Nephron progenitor cell (in vitro differentiated cells): ENCODE measurements around the gene CYP26A1.

ENCODE experiments used
- DNase-seq: peaks from one replicate; pipeline ENCODE4 v3.0.0; 2021
- H3K27ac Mint-ChIP-seq: 2 replicates; pipeline ENCODE4 v1.8.0; 2021; ENCODE audit warnings: mild to moderate bottlenecking, moderate library complexity, mixed read lengths
- H3K27me3 Mint-ChIP-seq: 2 replicates; pipeline ENCODE4 v1.8.0; 2021; ENCODE audit warnings: mild to moderate bottlenecking, low read depth, mixed read lengths; ENCODE audit not compliant: poor library complexity
- H3K36me3 Mint-ChIP-seq: 2 replicates; pipeline ENCODE4 v1.8.0; 2021; ENCODE audit warnings: low read depth, mixed read lengths
- H3K4me1 Mint-ChIP-seq: 2 replicates; pipeline ENCODE4 v1.8.0; 2021; ENCODE audit warnings: mixed read lengths
- H3K4me3 Mint-ChIP-seq: 2 replicates; pipeline ENCODE4 v1.8.0; 2021; ENCODE audit warnings: mild to moderate bottlenecking, moderate library complexity, mixed read lengths
- H3K9me3 Mint-ChIP-seq: 2 replicates; pipeline ENCODE4 v1.8.0; 2021; ENCODE audit warnings: mild to moderate bottlenecking, moderate library complexity, mixed read lengths
- TF ChIP-seq, protein P1 (sequence below): fragments of 200-600 bp; sonication (generic); IDR thresholded peaks from 2 replicates; pipeline ENCODE4 v1.5.0; 2021; ENCODE audit warnings: antibody characterized with exemption

The CYP26A1 gene

DNA sequence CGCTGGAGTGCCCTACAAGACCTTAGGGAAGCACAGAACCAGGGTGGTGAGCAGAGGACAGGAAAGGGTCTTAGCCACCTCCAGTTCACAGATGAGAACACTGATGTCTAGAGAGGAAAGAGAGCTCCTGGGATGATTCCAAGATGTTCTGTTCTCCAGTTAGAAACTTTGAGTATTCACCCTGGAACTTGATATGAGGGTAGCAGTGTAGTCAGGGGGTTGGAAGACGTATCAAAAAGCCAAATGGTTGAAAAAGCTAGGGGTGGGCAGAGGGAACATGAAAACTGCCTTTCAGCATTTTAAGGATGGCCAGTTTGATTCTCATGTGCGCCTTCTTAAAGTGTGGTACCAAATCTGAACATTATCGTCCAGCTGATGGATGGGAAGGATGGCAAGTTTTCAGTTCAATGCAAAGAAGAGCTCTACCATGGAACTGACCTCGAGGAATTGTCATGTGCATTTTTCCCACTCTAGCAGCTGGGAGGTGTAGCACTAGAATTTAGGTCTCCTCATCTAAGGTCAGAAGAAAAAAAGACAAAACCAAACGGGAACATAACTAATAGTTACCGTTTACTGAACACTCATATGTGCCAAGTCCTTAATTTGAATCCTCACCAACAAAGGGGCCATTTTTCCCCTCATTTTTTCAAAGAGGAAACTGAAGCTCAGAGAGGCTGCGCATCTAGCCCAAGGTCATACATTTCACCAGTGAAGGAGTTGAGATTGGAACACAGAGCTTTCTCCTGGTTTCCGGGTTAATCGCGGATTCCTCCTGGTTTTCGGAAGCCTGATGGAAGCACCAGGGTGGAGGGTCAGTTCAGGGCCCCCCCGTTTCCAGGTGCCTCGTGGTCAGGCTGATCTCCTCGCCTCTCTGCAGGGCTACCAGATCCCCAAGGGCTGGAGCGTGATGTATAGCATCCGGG, 6.0 kb upstream of the CYP26A1 start:
- H3K27me3 Mint-ChIP-seq, result peaks cover 100% of the 10 kb centered on the region

DNA sequence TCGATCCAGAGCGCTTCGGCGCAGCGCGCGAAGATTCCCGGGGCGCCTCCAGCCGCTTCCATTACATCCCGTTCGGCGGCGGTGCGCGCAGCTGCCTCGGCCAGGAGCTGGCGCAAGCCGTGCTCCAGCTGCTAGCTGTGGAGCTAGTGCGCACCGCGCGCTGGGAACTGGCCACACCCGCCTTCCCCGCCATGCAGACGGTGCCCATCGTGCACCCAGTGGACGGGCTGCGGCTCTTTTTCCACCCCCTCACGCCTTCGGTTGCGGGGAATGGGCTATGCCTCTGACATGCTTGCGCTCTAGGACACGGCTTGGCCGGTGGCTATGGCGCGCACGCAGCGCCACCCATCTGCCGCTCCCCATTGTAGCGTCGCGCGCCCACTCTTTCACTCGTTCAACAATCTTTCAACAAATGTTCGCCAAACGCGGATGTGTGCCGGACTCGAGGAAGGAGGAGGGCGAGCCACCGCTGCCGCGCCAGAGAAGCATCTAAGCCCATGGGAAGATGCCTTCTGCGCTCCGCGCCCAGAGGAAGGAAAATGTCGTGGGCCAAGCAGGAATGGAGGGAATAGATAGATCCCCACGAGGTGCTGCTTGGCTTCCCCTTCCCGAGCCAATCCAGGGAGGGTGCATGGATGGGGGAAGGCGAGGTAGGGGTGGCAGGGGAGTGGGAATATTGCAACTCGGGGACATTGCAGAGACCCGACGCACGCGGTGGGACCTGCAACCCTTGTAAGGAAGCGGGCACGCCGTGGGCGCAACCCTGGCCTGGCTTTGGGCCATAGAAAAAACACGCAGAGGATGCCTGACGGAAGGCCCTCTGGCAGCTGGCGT, 5.1 kb upstream of the CYP26A1 start:
- peaks cover 53% of the 10 kb centered on the region for H3K4me1 Mint-ChIP-seq
- H3K9me3 Mint-ChIP-seq, result peaks cover 3% of the 10 kb centered on the region
- H3K27ac Mint-ChIP-seq, result no peak overlapping the region
- TF ChIP-seq, protein P1, sequence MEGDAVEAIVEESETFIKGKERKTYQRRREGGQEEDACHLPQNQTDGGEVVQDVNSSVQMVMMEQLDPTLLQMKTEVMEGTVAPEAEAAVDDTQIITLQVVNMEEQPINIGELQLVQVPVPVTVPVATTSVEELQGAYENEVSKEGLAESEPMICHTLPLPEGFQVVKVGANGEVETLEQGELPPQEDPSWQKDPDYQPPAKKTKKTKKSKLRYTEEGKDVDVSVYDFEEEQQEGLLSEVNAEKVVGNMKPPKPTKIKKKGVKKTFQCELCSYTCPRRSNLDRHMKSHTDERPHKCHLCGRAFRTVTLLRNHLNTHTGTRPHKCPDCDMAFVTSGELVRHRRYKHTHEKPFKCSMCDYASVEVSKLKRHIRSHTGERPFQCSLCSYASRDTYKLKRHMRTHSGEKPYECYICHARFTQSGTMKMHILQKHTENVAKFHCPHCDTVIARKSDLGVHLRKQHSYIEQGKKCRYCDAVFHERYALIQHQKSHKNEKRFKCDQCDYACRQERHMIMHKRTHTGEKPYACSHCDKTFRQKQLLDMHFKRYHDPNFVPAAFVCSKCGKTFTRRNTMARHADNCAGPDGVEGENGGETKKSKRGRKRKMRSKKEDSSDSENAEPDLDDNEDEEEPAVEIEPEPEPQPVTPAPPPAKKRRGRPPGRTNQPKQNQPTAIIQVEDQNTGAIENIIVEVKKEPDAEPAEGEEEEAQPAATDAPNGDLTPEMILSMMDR, result no peak
- peak; percentile 72 for DNase-seq
- peaks cover 100% of the 10 kb centered on the region for H3K27me3 Mint-ChIP-seq
- H3K36me3 Mint-ChIP-seq, result no peaks in the 10 kb centered on the region
- H3K4me3 Mint-ChIP-seq, result peak overlapping the region; percentile 78

More for the DNA sequence above, 6.0 kb upstream of the CYP26A1 start:
- no peak for DNase-seq
- peaks cover 55% of the 10 kb centered on the region for H3K4me1 Mint-ChIP-seq
- no peaks in the 10 kb centered on the region for H3K36me3 Mint-ChIP-seq
- peaks cover 5% of the 10 kb centered on the region for H3K9me3 Mint-ChIP-seq
- TF ChIP-seq, protein P1, result no peak
- H3K27ac Mint-ChIP-seq, result no peak overlapping the region
- peak overlapping the region; percentile 78 for H3K4me3 Mint-ChIP-seq

DNA sequence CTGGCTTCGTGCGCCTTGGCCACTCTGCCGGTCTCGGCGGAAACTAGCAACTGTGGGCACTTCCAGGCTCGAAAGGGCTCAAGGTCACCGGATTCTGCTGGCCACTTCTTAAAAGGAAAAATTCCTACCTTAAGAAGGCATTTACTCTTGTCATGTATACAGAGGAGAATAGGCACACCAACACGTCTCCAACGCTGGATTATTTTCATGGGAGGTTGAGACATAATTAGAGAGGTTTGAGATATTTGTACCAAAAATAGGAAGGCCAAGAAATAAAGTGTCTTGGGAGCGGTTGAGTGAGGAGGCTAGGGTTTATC, 4.5 kb upstream of the CYP26A1 start:
- no peak overlapping the region for H3K27ac Mint-ChIP-seq
- peaks cover 52% of the 10 kb centered on the region for H3K4me1 Mint-ChIP-seq
- no peaks in the 10 kb centered on the region for H3K36me3 Mint-ChIP-seq
- H3K9me3 Mint-ChIP-seq, result no peaks in the 10 kb centered on the region
- TF ChIP-seq, protein P1, result no peak
- H3K4me3 Mint-ChIP-seq, result no peak overlapping the region
- DNase-seq, result no peak
- peaks cover 100% of the 10 kb centered on the region for H3K27me3 Mint-ChIP-seq

DNA sequence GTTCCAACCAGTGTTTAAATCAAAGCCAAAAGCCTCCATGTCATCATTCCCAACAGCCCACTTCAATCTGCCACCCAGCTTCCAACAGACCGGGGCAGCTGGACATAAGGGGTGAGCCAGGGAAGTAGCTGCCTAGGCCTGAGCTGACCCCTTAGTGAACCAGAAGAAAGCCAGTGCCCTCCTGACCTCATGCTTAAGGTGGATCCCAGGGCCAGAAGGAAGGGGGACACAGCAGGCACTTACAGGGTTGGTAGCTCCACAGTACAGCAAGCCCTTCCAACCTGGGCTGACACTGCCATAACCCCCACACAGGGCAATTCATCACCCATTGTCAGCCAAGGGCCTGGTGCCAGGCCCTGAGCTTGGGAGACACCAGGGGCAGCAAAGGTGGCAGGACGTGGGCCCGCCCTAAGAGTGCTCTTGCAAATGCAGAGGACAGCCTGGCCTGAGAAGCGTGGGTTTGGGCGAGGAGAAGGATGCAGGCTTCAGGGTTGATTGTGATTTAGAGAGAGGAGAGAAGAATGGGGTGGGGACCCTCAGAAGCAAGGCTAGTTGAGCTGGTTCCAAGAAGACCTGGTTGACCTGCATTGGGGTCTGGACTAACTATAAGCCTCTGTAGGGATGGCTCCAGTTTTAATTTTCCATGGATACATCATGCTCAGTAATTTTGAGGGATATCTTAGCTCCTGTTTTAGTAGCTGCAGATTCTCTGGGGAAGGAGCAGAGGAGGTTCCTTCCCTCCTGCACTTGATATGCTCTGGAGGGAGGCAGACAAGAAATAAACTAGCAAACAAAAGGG, 3.1 kb upstream of the CYP26A1 start:
- DNase-seq, result no peak
- Mint-ChIP-seq H3K4me3 (peak overlapping the region; percentile 67), H3K27me3 (peaks cover 100% of the 10 kb centered on the region), H3K36me3 (no peaks in the 10 kb centered on the region), H3K4me1 (peaks cover 66% of the 10 kb centered on the region), H3K9me3 (no peaks in the 10 kb centered on the region), H3K27ac (no peak overlapping the region)
- TF ChIP-seq, protein P1, result no peak

DNA sequence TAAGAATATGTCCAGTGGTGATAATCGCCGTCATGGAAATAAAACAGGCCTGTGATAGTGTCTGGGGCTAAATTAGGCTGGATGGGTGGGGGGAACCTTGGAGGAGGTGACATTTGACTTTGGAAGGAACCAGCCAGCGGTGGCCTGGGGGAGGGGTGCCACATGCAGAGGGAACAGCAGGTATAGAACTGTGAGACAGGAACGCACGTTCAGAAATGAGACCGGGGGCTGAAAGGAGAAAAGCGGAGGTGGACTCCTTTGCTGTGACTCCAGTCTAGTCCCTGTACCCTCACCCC, 2.6 kb upstream of the CYP26A1 start:
- H3K4me3 Mint-ChIP-seq, result peak overlapping the region; percentile 67
- TF ChIP-seq, protein P1, result no peak
- H3K9me3 Mint-ChIP-seq, result no peaks in the 10 kb centered on the region
- H3K27ac Mint-ChIP-seq, result no peak overlapping the region
- DNase-seq, result no peak
- no peaks in the 10 kb centered on the region for H3K36me3 Mint-ChIP-seq
- peaks cover 100% of the 10 kb centered on the region for H3K27me3 Mint-ChIP-seq
- peaks cover 71% of the 10 kb centered on the region for H3K4me1 Mint-ChIP-seq
